Vagina (tissue), 2 donors: ENCODE data around the gene EPN2. TPM values are rescaled to one million over a fixed set of nuclear protein-coding genes. Genes with fewer than 3 reads are reported as not detected.

Source experiments
- DNase-seq, 2 donors: peaks; one replicate each; pipeline ENCODE4 v3.0.0-alpha.2; 2017; ENCODE audit errors: extremely low spot score in 2 of 2
- H3K27ac ChIP-seq: fragments of 200-600 bp; sonication (generic); one replicate; pipeline ENCODE4 v1.5.1; 2019
- H3K27me3 ChIP-seq: fragments of 200-600 bp; sonication (generic); one replicate; pipeline ENCODE4 v1.5.1; 2019
- H3K36me3 ChIP-seq, 2 donors: fragments of 200-600 bp; sonication (generic); one replicate each; pipeline ENCODE4 v1.5.1; 2017 to 2019
- H3K4me1 ChIP-seq: fragments of 200-600 bp; sonication (generic); one replicate; pipeline ENCODE4 v1.5.1; 2019
- H3K4me3 ChIP-seq, 2 donors: fragments of 200-600 bp; sonication (generic); 1 replicate in 1 of 2; 2 replicates in 1 of 2; pipeline ENCODE4 v1.5.1; 2016 to 2019
- H3K9me3 ChIP-seq: fragments of 200-600 bp; sonication (generic); one replicate; pipeline ENCODE4 v1.5.1; 2019
- CTCF ChIP-seq, 3 experiments: fragments of 450-650 bp in 2 of 3; fragments of 200-600 bp in 1 of 3; sonication (generic) in 1 of 3; IDR thresholded peaks; one replicate each; pipeline ENCODE4 v1.5.1; 2017 to 2019; ENCODE audit warnings: antibody characterized with exemption in 3 of 3, mild to moderate bottlenecking in 2 of 3, moderate library complexity in 2 of 3
- POLR2A ChIP-seq, 2 donors: fragments of 450-650 bp; IDR thresholded peaks; one replicate each; pipeline ENCODE4 v1.6.1; 2017; ENCODE audit warnings: antibody characterized with exemption in 2 of 2, mild to moderate bottlenecking in 2 of 2, moderate library complexity in 2 of 2
- POLR2AphosphoS5 ChIP-seq, 2 donors: sonication (generic); formaldehyde crosslinking; IDR thresholded peaks; one replicate each; pipeline ENCODE4 v1.9.0; 2017; ENCODE audit warnings: antibody characterized with exemption in 2 of 2, mild to moderate bottlenecking in 2 of 2, low read depth in 1 of 2; ENCODE audit not compliant: insufficient read depth in 1 of 2
- intact Hi-C: fragments of 100-400 bp; cut with DNase I; formaldehyde crosslinking; loops from one replicate; pipeline ENCODE4 v1.15.1; 2023
- total RNA-seq: library from RNA; depleted of rRNA; stranded (reverse); fragments of >200 nt; gene quantifications from one replicate; pipeline ENCODE4 v1.2.3, GENCODE V29; 2016

Gene EPN2
- total RNA-seq, 1 donor from 2014 or later: 65.6 TPM

DNA sequence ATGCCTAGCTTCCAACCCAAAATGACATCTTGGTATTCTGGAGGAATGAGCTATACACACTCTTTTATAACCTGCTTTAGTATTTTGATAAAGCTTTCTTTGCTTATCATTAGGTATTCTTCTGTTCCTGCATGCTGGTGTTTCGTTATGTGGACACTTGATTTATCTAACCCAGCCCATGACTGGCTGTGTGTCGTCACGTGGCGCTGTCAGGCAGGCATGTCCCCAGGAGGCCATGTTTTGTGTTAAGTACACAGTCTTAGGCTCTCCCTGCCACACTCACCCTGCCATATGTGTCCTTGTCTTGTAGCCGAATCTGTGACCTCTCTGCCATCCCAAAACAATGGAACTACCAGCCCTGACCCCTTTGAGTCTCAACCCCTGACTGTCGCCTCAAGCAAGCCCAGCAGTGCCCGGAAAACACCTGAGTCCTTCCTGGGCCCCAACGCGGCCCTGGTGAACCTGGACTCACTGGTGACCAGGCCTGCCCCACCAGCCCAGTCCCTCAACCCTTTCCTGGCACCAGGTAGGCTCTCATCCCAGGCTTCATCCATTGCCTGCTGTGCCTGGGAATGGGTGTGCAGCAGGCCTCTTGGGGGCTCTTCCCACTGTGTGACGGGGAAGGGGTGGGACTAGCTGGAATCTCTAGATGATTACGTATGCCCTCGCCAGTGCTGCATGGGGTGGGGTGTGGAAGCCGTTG is 94.5 kb downstream of the EPN2 start:
- H3K4me3 ChIP-seq: no peak overlapping the region
- intact Hi-C loops: no loop called here
- no peaks in the 10 kb centered on the region for H3K36me3 ChIP-seq
- no peaks in the 10 kb centered on the region for H3K27me3 ChIP-seq
- DNase-seq: peak in 1 of 2 donors; percentile 94
- peaks cover 5% of the 10 kb centered on the region for H3K4me1 ChIP-seq
- no peaks in the 10 kb centered on the region for H3K9me3 ChIP-seq
- peak overlapping the region; percentile 3 for H3K27ac ChIP-seq
- TF ChIP-seq POLR2AphosphoS5 (IDR thresholded peaks at IDR 0.05; ENCODE audit: insufficient read depth in 1 of 2, low read depth in 1 of 2) (no peak), POLR2A (IDR thresholded peaks at IDR 0.05) (no peak), CTCF (IDR thresholded peaks at IDR 0.05) (no peak)

GRCh38 chr17:19332371-19333131 is 95.4 kb downstream of the EPN2 start:
- Histone ChIP-seq H3K4me3 (no peak overlapping the region), H3K27ac (no peak overlapping the region), H3K9me3 (no peaks in the 10 kb centered on the region), H3K36me3 (no peaks in the 10 kb centered on the region), H3K27me3 (no peaks in the 10 kb centered on the region), H3K4me1 (peaks cover 13% of the 10 kb centered on the region)
- DNase-seq: no peak
- TF ChIP-seq CTCF (IDR thresholded peaks at IDR 0.05) (no peak), POLR2A (IDR thresholded peaks at IDR 0.05) (no peak), POLR2AphosphoS5 (IDR thresholded peaks at IDR 0.05; ENCODE audit: insufficient read depth in 1 of 2, low read depth in 1 of 2) (no peak)
- intact Hi-C loops: no loop called here

DNA sequence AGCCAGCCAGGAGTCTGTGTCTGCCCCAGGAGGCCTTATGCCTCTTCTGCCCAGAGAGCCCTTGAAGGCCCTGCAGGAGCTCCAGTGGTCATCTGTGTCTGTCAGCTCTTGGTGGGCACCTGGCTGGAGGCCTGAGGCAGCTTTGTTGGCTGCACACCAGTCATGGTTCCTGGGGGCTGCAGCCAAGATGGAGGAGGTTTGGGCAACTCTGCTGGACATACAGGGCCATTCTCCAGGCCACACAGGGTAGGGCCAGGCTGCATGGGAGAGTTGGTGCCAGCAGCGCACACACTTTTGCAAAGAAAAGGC is 95.9 kb downstream of the EPN2 start:
- H3K9me3 ChIP-seq: no peaks in the 10 kb centered on the region
- H3K4me3 ChIP-seq: no peak overlapping the region
- H3K27me3 ChIP-seq: no peaks in the 10 kb centered on the region
- peak in 1 of 2 donors; percentile 90 for DNase-seq
- TF ChIP-seq CTCF (IDR thresholded peaks at IDR 0.05) (no peak), POLR2AphosphoS5 (IDR thresholded peaks at IDR 0.05; ENCODE audit: insufficient read depth in 1 of 2, low read depth in 1 of 2) (no peak), POLR2A (IDR thresholded peaks at IDR 0.05) (no peak)
- no peak overlapping the region for H3K27ac ChIP-seq
- no peaks in the 10 kb centered on the region for H3K36me3 ChIP-seq
- intact Hi-C loops: no loop called here
- H3K4me1 ChIP-seq: peaks cover 18% of the 10 kb centered on the region

GRCh38 chr17:19333736-19334290 is 96.6 kb downstream of the EPN2 start:
- intact Hi-C loops: no loop called here
- TF ChIP-seq CTCF (IDR thresholded peaks at IDR 0.05) (no peak), POLR2AphosphoS5 (IDR thresholded peaks at IDR 0.05; ENCODE audit: insufficient read depth in 1 of 2, low read depth in 1 of 2) (no peak), POLR2A (IDR thresholded peaks at IDR 0.05) (no peak)

GRCh38 chr17:19334331-19334730 is 97.2 kb downstream of the EPN2 start:
- Histone ChIP-seq H3K9me3 (no peaks in the 10 kb centered on the region), H3K36me3 (no peaks in the 10 kb centered on the region), H3K4me3 (no peak overlapping the region), H3K27ac (no peak overlapping the region), H3K4me1 (peaks cover 18% of the 10 kb centered on the region), H3K27me3 (no peaks in the 10 kb centered on the region)
- intact Hi-C loops: no loop called here
- DNase-seq: no peak
- TF ChIP-seq CTCF (IDR thresholded peaks at IDR 0.05) (no peak), POLR2AphosphoS5 (IDR thresholded peaks at IDR 0.05; ENCODE audit: insufficient read depth in 1 of 2, low read depth in 1 of 2) (no peak), POLR2A (IDR thresholded peaks at IDR 0.05) (no peak)

More at GRCh38 chr17:19333736-19334290, 96.6 kb downstream of the EPN2 start:
- no peak overlapping the region for H3K27ac ChIP-seq
- no peaks in the 10 kb centered on the region for H3K9me3 ChIP-seq
- DNase-seq: no peak
- H3K4me1 ChIP-seq: peaks cover 18% of the 10 kb centered on the region
- H3K27me3 ChIP-seq: no peaks in the 10 kb centered on the region
- H3K36me3 ChIP-seq: no peaks in the 10 kb centered on the region
- H3K4me3 ChIP-seq: no peak overlapping the region
